ENCODE measurements around the gene PIP5K1A.
"Not testable (repeated sequence)": the region's sequence is repeated elsewhere in the genome, so short reads cannot be mapped to it uniquely, and the experiment has no call there.

The PIP5K1A gene

GRCh38 chr1:151193304-151193703 is 5.0 kb upstream of the PIP5K1A start:
- H3K9ac ChIP-seq (ENCODE audit: low read depth, low read length), result no peak overlapping the region
- H3K9me3 ChIP-seq (ENCODE audit: insufficient read depth, low read depth, low read length), result no peaks in the 10 kb centered on the region
- H3K27me3 ChIP-seq (ENCODE audit: insufficient read depth, low read length), result no peaks in the 10 kb centered on the region
- 88% methylated on average over 6 of the region's 6 CpGs for WGBS
- H3K36me3 ChIP-seq (ENCODE audit: insufficient read depth, low read length), result no peaks in the 10 kb centered on the region
- H3K4me1 ChIP-seq (ENCODE audit: insufficient read depth, low read length), result peaks cover 8% of the 10 kb centered on the region; the same call in 1 of the 2 replicates
- no peak overlapping the region for H3K4me3 ChIP-seq (ENCODE audit: low read length)
- no peak overlapping the region for H3K27ac ChIP-seq (ENCODE audit: low read depth, low read length)

- Histone ChIP-seq H3K36me3 (ENCODE audit: insufficient read depth, low read length) (no peaks in the 10 kb centered on the region), H3K27ac (ENCODE audit: low read depth, low read length) (no peak overlapping the region), H3K27me3 (ENCODE audit: insufficient read depth, low read length) (no peaks in the 10 kb centered on the region), H3K9me3 (ENCODE audit: insufficient read depth, low read depth, low read length) (no peaks in the 10 kb centered on the region), H3K9ac (ENCODE audit: low read depth, low read length) (no peak overlapping the region), H3K4me3 (ENCODE audit: low read length) (no peak overlapping the region), H3K4me1 (ENCODE audit: insufficient read depth, low read length) (0 out of 2 replicates have a peak, but pooled peaks cover 5% of the 10 kb centered on the region)
- 83% methylated on average over 1 of the region's 1 CpG for WGBS
Observed at GRCh38 chr1:151193856-151194255, 4.5 kb upstream of the PIP5K1A start.

- not testable (repeated sequence) for H3K9ac ChIP-seq (ENCODE audit: low read depth, low read length); H3K4me1 ChIP-seq (ENCODE audit: insufficient read depth, low read length); H3K27ac ChIP-seq (ENCODE audit: low read depth, low read length); H3K4me3 ChIP-seq (ENCODE audit: low read length); H3K36me3 ChIP-seq (ENCODE audit: insufficient read depth, low read length); H3K9me3 ChIP-seq (ENCODE audit: insufficient read depth, low read depth, low read length); H3K27me3 ChIP-seq (ENCODE audit: insufficient read depth, low read length)
- WGBS, result 96% methylated on average over 15 of the region's 17 CpGs
Observed at GRCh38 chr1:151194894-151195594, 3.3 kb upstream of the PIP5K1A start.

- H3K9ac ChIP-seq (ENCODE audit: low read depth, low read length), result no peak overlapping the region
- no peaks in the 10 kb centered on the region for H3K9me3 ChIP-seq (ENCODE audit: insufficient read depth, low read depth, low read length)
- WGBS, result 64% methylated on average over 14 of the region's 14 CpGs
- H3K27me3 ChIP-seq (ENCODE audit: insufficient read depth, low read length), result no peaks in the 10 kb centered on the region
- no peak overlapping the region for H3K4me3 ChIP-seq (ENCODE audit: low read length)
- peaks cover 5% of the 10 kb centered on the region; the same call in 1 of the 2 replicates for H3K4me1 ChIP-seq (ENCODE audit: insufficient read depth, low read length)
- H3K27ac ChIP-seq (ENCODE audit: low read depth, low read length), result no peak overlapping the region
- H3K36me3 ChIP-seq (ENCODE audit: insufficient read depth, low read length), result no peaks in the 10 kb centered on the region
Observed at GRCh38 chr1:151196292-151196800, 2.0 kb upstream of the PIP5K1A start.

GRCh38 chr1:151197863-151198253 is 494 bp upstream of the PIP5K1A start:
- Histone ChIP-seq H3K4me1 (ENCODE audit: insufficient read depth, low read length) (peaks cover 5% of the 10 kb centered on the region; the same call in 1 of the 2 replicates), H3K9ac (ENCODE audit: low read depth, low read length) (0 out of 2 replicates have a peak overlapping the region, but pooled peaks have one; percentile 89), H3K27me3 (ENCODE audit: insufficient read depth, low read length) (no peaks in the 10 kb centered on the region), H3K27ac (ENCODE audit: low read depth, low read length) (peak overlapping the region; percentile 33; the same call in 1 of the 2 replicates), H3K9me3 (ENCODE audit: insufficient read depth, low read depth, low read length) (no peaks in the 10 kb centered on the region), H3K36me3 (ENCODE audit: insufficient read depth, low read length) (peaks cover 12% of the 10 kb centered on the region), H3K4me3 (ENCODE audit: low read length) (peak overlapping the region; percentile 100)
- WGBS, result 15% methylated on average over 10 of the region's 10 CpGs

GRCh38 chr1:151199873-151200581 is 1.7 kb downstream of the PIP5K1A start:
- 32% methylated on average over 11 of the region's 11 CpGs for WGBS
- peaks cover 5% of the 10 kb centered on the region; the same call in 1 of the 2 replicates for H3K4me1 ChIP-seq (ENCODE audit: insufficient read depth, low read length)
- H3K27me3 ChIP-seq (ENCODE audit: insufficient read depth, low read length), result no peaks in the 10 kb centered on the region
- H3K27ac ChIP-seq (ENCODE audit: low read depth, low read length), result no peak overlapping the region
- no peaks in the 10 kb centered on the region for H3K9me3 ChIP-seq (ENCODE audit: insufficient read depth, low read depth, low read length)
- peak overlapping the region; percentile 89 for H3K9ac ChIP-seq (ENCODE audit: low read depth, low read length)
- peak overlapping the region; percentile 100 for H3K4me3 ChIP-seq (ENCODE audit: low read length)
- peaks cover 26% of the 10 kb centered on the region for H3K36me3 ChIP-seq (ENCODE audit: insufficient read depth, low read length)

- H3K4me3 ChIP-seq (ENCODE audit: low read length); H3K9me3 ChIP-seq (ENCODE audit: insufficient read depth, low read depth, low read length); H3K9ac ChIP-seq (ENCODE audit: low read depth, low read length); H3K27ac ChIP-seq (ENCODE audit: low read depth, low read length); H3K4me1 ChIP-seq (ENCODE audit: insufficient read depth, low read length); H3K27me3 ChIP-seq (ENCODE audit: insufficient read depth, low read length): not testable (repeated sequence)
- peaks cover 61% of the 10 kb centered on the region for H3K36me3 ChIP-seq (ENCODE audit: insufficient read depth, low read length)
- WGBS, result 98% methylated on average over 12 of the region's 12 CpGs
Observed at GRCh38 chr1:151205381-151205965, 7.1 kb downstream of the PIP5K1A start.

- H3K27ac ChIP-seq (ENCODE audit: low read depth, low read length), result no peak overlapping the region
- no peaks in the 10 kb centered on the region for H3K4me1 ChIP-seq (ENCODE audit: insufficient read depth, low read length)
- no peak overlapping the region for H3K9ac ChIP-seq (ENCODE audit: low read depth, low read length)
- H3K36me3 ChIP-seq (ENCODE audit: insufficient read depth, low read length), result peaks cover 50% of the 10 kb centered on the region
- no peaks in the 10 kb centered on the region for H3K27me3 ChIP-seq (ENCODE audit: insufficient read depth, low read length)
- H3K4me3 ChIP-seq (ENCODE audit: low read length), result no peak overlapping the region
- WGBS, result 94% methylated on average over 1 of the region's 1 CpG
- H3K9me3 ChIP-seq (ENCODE audit: insufficient read depth, low read depth, low read length), result no peaks in the 10 kb centered on the region
Observed at GRCh38 chr1:151210830-151211229, 12.5 kb downstream of the PIP5K1A start.

- 94% methylated on average over 15 of the region's 15 CpGs for WGBS
- no peak overlapping the region for H3K9ac ChIP-seq (ENCODE audit: low read depth, low read length)
- no peak overlapping the region for H3K4me3 ChIP-seq (ENCODE audit: low read length)
- H3K27ac ChIP-seq (ENCODE audit: low read depth, low read length), result no peak overlapping the region
- H3K9me3 ChIP-seq (ENCODE audit: insufficient read depth, low read depth, low read length), result no peaks in the 10 kb centered on the region
- H3K27me3 ChIP-seq (ENCODE audit: insufficient read depth, low read length), result no peaks in the 10 kb centered on the region
- peaks cover 43% of the 10 kb centered on the region for H3K36me3 ChIP-seq (ENCODE audit: insufficient read depth, low read length)
- no peaks in the 10 kb centered on the region for H3K4me1 ChIP-seq (ENCODE audit: insufficient read depth, low read length)
Observed at GRCh38 chr1:151211972-151212705, 13.8 kb downstream of the PIP5K1A start.

GRCh38 chr1:151213560-151213959 is 15.2 kb downstream of the PIP5K1A start:
- H3K4me3 ChIP-seq (ENCODE audit: low read length), result no peak overlapping the region
- no peaks in the 10 kb centered on the region for H3K27me3 ChIP-seq (ENCODE audit: insufficient read depth, low read length)
- 95% methylated on average over 1 of the region's 2 CpGs for WGBS
- peaks cover 37% of the 10 kb centered on the region for H3K36me3 ChIP-seq (ENCODE audit: insufficient read depth, low read length)
- H3K27ac ChIP-seq (ENCODE audit: low read depth, low read length), result no peak overlapping the region
- no peak overlapping the region for H3K9ac ChIP-seq (ENCODE audit: low read depth, low read length)
- no peaks in the 10 kb centered on the region for H3K9me3 ChIP-seq (ENCODE audit: insufficient read depth, low read depth, low read length)
- H3K4me1 ChIP-seq (ENCODE audit: insufficient read depth, low read length), result no peaks in the 10 kb centered on the region
